HL-60 (cell line): ENCODE results near the gene ZBTB45.
"Not testable (repeated sequence)": the region's sequence is repeated elsewhere in the genome, so short reads cannot be mapped to it uniquely, and the experiment has no call there.

Experiments
- CTCF ChIP-seq: IDR thresholded peaks from one replicate; pipeline ENCODE4 v1.5.1; 2011; ENCODE audit warnings: low read length, control low read depth, inconsistent platforms; ENCODE audit not compliant: insufficient read depth
- REST ChIP-seq: IDR thresholded peaks from 2 replicates; pipeline ENCODE4 v1.6.1; 2012; ENCODE audit warnings: low read depth; ENCODE audit not compliant: insufficient replicate concordance

GRCh38 chr19:58470837-58471543 lies 48.6 kb downstream of the ZBTB45 start:
- TF ChIP-seq CTCF, REST: not testable (repeated sequence)
